ENCODE results near the gene HOXD3.

Gene HOXD3

DNA sequence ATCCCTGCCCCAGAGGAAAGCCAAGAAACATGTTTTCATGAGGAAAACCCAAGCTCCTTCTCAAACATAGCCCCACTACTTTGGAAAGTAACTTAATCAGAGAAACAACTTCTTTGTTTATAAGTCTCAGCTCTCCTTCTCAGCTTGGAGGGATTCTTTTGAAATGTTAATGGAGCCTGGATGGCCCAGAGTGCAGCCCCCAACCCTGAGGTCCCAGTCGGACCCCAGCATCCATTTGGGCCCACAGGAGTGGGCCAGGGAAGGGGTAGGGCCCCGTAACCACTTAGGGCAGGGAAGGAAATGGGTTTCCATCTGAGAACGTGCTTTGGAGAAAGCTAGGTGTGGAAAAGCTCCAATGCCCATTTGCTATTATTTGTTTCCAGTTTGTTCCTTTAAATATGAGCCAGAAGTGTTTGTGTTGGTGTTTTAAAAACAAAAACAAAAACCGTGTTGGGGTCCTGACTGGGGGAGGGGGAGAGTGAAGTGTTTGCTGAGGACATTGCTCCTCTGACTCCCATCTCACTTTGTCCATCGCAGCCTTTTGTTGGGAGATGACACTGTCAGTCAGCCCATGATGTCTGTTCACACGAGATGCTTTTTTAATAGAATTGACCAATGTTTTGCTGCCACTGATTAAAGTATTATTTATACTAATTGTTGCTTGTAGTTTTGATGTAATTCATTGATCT is 1.6 kb upstream of the HOXD3 start:
- H3K4me3 ChIP-seq (ENCODE audit: low read length, poor library complexity, severe bottlenecking), result no peak overlapping the region
- H3K4me1 ChIP-seq (ENCODE audit: insufficient read depth, low read length, poor library complexity, severe bottlenecking), result no peaks in the 10 kb centered on the region
- H3K79me2 ChIP-seq (ENCODE audit: insufficient read depth, low read length), result no peaks in the 10 kb centered on the region
- no peaks in the 10 kb centered on the region for H4K20me1 ChIP-seq (ENCODE audit: insufficient read depth, low read length, poor library complexity, severe bottlenecking)
- no peaks in the 10 kb centered on the region for H3K9me3 ChIP-seq (ENCODE audit: insufficient read depth, low read depth, low read length)
- no peaks in the 10 kb centered on the region for H3K27me3 ChIP-seq (ENCODE audit: insufficient read depth, low read length, poor library complexity, severe bottlenecking)
- no peak overlapping the region for H3K4me2 ChIP-seq (ENCODE audit: low read depth, low read length, poor library complexity, severe bottlenecking)
- H3K9ac ChIP-seq (ENCODE audit: low read depth, low read length, poor library complexity, severe bottlenecking), result no peak overlapping the region
- H3K36me3 ChIP-seq (ENCODE audit: insufficient read depth, low read length), result no peaks in the 10 kb centered on the region
- no peaks in the 10 kb centered on the region for H3K9me2 ChIP-seq (replicated peaks; ENCODE audit: low read depth, low read length)
- H2AFZ ChIP-seq (ENCODE audit: low read length), result no peak overlapping the region
- no peak for TF ChIP-seq EZH2phosphoT487 (IDR thresholded peaks at IDR 0.05; ENCODE audit: borderline replicate concordance)
- TF ChIP-seq, protein P1, sequence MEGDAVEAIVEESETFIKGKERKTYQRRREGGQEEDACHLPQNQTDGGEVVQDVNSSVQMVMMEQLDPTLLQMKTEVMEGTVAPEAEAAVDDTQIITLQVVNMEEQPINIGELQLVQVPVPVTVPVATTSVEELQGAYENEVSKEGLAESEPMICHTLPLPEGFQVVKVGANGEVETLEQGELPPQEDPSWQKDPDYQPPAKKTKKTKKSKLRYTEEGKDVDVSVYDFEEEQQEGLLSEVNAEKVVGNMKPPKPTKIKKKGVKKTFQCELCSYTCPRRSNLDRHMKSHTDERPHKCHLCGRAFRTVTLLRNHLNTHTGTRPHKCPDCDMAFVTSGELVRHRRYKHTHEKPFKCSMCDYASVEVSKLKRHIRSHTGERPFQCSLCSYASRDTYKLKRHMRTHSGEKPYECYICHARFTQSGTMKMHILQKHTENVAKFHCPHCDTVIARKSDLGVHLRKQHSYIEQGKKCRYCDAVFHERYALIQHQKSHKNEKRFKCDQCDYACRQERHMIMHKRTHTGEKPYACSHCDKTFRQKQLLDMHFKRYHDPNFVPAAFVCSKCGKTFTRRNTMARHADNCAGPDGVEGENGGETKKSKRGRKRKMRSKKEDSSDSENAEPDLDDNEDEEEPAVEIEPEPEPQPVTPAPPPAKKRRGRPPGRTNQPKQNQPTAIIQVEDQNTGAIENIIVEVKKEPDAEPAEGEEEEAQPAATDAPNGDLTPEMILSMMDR (conservative IDR thresholded peaks at IDR 0.05; ENCODE audit: low read length), result no peak
- H3F3A ChIP-seq (ENCODE audit: low read depth), result no peaks in the 10 kb centered on the region

GRCh38 chr2:176156301-176156806 is 753 bp upstream of the HOXD3 start:
- H3K79me2 ChIP-seq (ENCODE audit: insufficient read depth, low read length), result no peaks in the 10 kb centered on the region
- H3K4me1 ChIP-seq (ENCODE audit: insufficient read depth, low read length, poor library complexity, severe bottlenecking), result no peaks in the 10 kb centered on the region
- no peaks in the 10 kb centered on the region for H3K27me3 ChIP-seq (ENCODE audit: insufficient read depth, low read length, poor library complexity, severe bottlenecking)
- no peaks in the 10 kb centered on the region for H3K9me2 ChIP-seq (replicated peaks; ENCODE audit: low read depth, low read length)
- H3K9me3 ChIP-seq (ENCODE audit: insufficient read depth, low read depth, low read length), result no peaks in the 10 kb centered on the region
- H2AFZ ChIP-seq (ENCODE audit: low read length), result no peak overlapping the region
- H3F3A ChIP-seq (ENCODE audit: low read depth), result no peaks in the 10 kb centered on the region
- H3K9ac ChIP-seq (ENCODE audit: low read depth, low read length, poor library complexity, severe bottlenecking), result no peak overlapping the region
- TF ChIP-seq EZH2phosphoT487 (IDR thresholded peaks at IDR 0.05; ENCODE audit: borderline replicate concordance), result no peak
- TF ChIP-seq, protein P1 (conservative IDR thresholded peaks at IDR 0.05; ENCODE audit: low read length), result no peak
- no peaks in the 10 kb centered on the region for H3K36me3 ChIP-seq (ENCODE audit: insufficient read depth, low read length)
- H3K4me2 ChIP-seq (ENCODE audit: low read depth, low read length, poor library complexity, severe bottlenecking), result no peak overlapping the region
- H3K4me3 ChIP-seq (ENCODE audit: low read length, poor library complexity, severe bottlenecking), result no peak overlapping the region
- no peaks in the 10 kb centered on the region for H4K20me1 ChIP-seq (ENCODE audit: insufficient read depth, low read length, poor library complexity, severe bottlenecking)

DNA sequence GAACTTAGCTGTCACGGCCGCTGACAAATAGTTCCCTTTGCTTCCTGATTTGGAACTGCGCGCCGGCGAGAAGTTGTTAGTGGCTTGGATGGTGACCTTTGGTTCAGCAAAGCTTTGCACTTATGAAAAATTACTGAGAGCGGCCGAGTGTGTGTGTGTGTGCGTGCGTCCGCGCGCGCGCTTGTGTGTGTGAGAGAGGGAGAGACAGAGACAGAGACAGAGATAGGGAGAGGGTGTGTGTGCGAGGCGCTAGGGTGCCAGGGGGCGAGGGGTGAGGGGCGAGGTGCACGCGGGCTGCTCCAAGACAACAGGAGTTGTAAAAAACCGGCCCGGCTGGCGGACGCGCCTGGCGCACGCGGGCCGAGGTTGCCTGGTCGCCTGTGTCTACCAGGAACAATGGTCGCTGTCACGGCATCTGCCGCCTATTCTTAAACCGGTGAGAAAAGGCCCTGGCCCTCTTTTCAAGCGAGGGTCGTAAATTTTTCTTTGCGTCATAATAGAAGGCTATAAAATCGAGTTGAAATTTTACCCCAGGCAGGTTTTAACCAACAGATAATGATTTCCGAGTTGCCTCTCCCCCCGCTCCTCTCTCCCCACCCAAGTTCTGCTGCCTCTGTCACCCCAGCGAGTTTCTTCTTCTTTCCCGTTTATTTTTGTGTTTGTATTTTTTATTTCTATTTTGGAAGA is 535 bp downstream of the HOXD3 start:
- Histone ChIP-seq H3K9ac (ENCODE audit: low read depth, low read length, poor library complexity, severe bottlenecking) (no peak overlapping the region), H3K36me3 (ENCODE audit: insufficient read depth, low read length) (no peaks in the 10 kb centered on the region), H3K27me3 (ENCODE audit: insufficient read depth, low read length, poor library complexity, severe bottlenecking) (no peaks in the 10 kb centered on the region), H3K4me3 (ENCODE audit: low read length, poor library complexity, severe bottlenecking) (no peak overlapping the region), H3K4me2 (ENCODE audit: low read depth, low read length, poor library complexity, severe bottlenecking) (no peak overlapping the region), H3F3A (ENCODE audit: low read depth) (no peaks in the 10 kb centered on the region), H2AFZ (ENCODE audit: low read length) (no peak overlapping the region), H3K9me3 (ENCODE audit: insufficient read depth, low read depth, low read length) (no peaks in the 10 kb centered on the region), H3K9me2 (replicated peaks; ENCODE audit: low read depth, low read length) (no peaks in the 10 kb centered on the region), H3K79me2 (ENCODE audit: insufficient read depth, low read length) (no peaks in the 10 kb centered on the region), H4K20me1 (ENCODE audit: insufficient read depth, low read length, poor library complexity, severe bottlenecking) (no peaks in the 10 kb centered on the region), H3K4me1 (ENCODE audit: insufficient read depth, low read length, poor library complexity, severe bottlenecking) (no peaks in the 10 kb centered on the region)
- TF ChIP-seq, protein P1 (conservative IDR thresholded peaks at IDR 0.05; ENCODE audit: low read length), result no peak
- TF ChIP-seq EZH2phosphoT487 (IDR thresholded peaks at IDR 0.05; ENCODE audit: borderline replicate concordance), result no peak
